NCI-H146 treated with DMSO at 0.1 percent for 48 hours (cell line): ENCODE results near the gene INSYN2B.

ENCODE experiments used
- DNase-seq: peaks from one replicate; lab custom pipeline; 2025; ENCODE audit not compliant: unreplicated experiment; lab: John Stamatoyannopoulos, UW

The INSYN2B gene

DNA sequence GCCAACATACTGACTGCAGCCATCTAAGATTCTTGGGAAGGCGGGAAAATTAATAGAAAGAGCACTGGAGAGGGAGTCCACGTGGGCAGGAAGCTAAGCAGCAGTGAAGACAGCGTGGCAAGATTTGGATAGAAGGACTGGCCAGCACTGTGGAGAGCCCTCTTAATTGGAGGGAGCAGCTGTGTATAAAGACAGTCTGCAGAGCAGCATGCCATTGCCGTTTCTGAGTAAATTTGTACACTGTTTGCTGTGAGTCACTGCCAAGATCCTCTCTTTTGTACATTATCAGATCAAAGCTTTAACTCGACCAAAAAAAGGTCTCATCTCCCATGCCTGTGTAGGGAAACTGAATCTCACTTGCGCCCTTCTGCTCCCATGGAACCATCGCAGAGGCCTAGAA lies 45.3 kb downstream of the INSYN2B start:
- DNase-seq: no peak

DNA sequence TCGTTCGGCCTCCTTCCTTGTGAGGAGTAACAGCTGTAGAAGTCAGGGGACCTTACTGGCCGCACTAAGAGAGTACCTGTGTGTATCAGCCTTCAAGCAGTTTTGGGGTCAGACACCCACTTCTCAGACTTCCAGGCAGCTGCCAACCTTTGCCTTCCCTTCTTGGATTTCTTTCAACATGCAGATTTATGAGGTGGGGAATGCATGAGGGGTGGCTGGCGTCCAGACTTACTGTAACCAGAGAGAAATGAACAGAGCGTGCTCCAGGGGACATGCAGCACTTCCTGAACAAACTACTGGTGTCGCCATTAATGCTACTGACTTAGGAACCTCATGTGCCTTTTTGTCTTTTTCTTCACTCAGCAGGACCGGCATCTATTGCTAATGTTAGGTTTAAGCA lies 46.7 kb downstream of the INSYN2B start:
- DNase-seq: no peak

DNA sequence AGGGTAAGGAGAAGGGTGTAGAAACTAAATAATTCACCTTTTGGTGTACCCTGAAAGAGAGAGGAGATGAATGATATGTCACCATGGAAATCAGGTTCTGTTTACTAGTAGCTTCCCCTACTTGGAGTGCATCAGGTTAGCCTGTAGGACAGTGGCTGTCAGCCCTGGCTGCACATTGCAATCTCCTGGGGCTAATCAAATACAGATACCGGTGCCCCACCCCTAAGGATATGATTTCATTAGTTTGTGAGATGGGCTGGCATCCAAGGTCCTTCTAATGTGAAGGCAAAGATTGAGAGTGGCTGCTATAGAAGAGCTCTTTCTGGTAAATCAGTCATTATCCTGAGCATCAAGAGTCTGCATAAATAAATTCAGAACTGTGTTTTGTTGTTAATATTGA lies 47.2 kb downstream of the INSYN2B start:
- DNase-seq: no peak

DNA sequence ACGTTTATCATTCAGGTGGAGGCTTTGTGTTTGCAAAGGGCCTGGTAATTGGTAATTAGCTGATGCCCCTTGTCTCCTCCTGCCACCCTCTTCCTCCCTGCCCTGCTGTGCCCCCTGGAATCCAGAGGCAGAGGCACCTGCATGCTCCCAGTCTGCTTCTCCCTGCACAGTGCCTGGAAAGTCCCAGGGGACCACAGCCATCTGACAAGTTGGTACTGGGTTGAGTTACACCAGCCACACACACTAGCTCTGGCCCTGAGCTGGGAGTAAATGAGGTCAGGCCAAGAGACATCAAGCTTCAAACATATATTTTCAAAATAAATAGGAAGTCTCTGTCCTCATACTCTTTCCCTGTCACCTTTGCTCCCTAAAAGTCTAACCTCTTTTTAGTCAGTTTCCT lies 56.3 kb downstream of the INSYN2B start:
- no peak for DNase-seq

DNA sequence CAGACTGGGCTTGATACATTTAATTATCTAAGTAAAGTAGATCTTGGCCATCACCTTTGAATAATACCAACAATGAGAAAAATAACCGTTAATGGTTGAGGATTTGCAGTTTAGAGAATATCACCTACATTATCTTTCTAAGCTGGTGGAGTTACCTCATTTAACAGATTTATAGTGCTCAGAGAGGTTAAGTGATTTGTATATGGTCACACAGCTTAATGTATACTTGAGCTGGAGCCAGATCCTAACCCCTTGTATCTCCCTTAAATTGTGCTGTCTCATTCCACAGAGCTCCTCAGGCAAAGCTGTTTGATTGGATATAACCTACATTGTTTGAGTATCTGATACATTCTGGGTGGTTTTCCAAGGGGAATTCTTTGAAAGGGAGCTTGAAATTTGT lies 57.8 kb downstream of the INSYN2B start:
- DNase-seq: no peak

DNA sequence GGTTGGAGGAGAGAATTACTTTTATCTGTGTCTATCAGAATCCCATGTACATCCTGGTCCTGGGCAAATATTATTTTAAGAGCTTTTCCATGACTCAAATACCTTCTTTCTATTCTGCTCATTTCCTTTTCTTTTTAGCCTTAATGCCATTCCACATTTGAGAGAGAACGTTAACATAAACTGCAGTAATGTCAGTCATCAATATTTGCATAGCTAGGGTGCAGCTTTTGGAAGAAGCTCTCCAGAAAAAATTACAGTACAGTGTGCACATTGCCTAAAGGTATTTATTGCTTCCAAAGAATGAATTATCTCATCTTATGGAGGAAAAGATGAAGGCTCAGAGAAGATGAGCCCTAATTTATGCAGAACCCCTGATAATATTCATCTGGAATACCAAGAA lies 58.3 kb downstream of the INSYN2B start:
- DNase-seq: no peak

DNA sequence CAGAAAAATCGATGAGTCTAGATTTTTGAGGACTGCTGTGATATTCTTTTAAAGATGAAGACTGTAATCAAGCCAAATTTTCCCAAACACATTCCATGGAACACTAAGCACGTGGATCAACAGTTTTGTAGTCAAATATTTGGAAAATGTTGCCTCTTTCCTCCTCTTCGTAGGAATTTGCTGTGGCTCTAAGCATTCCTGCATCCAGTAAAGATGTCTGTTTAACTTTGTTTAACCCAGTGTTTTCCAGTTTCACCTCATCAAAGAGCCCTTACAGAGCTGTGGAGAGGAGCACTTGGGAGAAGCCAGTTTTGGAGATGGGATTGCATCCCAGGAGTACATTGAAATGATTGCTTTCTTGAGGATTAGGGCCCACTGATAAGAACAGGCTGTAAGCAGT lies 58.9 kb downstream of the INSYN2B start:
- DNase-seq: no peak

DNA sequence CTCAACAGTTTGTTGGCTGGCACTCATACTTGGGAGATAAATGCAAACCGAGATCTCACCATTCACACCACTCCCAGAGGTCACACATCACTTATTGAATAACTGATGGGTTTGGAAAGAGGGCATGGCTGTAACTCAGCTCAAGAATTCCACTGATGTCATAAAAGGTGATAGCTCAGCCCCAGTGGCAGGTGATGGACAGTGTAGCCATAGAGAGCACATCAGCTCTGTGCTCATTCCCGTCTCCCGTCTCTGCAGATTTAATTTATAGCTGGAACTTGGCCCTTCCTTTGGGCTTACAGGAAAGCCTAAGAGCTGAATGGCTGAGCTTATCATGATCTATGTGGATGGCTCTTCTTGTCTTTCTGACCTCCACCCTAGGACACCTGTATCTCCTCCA lies 59.8 kb downstream of the INSYN2B start:
- DNase-seq: no peak

DNA sequence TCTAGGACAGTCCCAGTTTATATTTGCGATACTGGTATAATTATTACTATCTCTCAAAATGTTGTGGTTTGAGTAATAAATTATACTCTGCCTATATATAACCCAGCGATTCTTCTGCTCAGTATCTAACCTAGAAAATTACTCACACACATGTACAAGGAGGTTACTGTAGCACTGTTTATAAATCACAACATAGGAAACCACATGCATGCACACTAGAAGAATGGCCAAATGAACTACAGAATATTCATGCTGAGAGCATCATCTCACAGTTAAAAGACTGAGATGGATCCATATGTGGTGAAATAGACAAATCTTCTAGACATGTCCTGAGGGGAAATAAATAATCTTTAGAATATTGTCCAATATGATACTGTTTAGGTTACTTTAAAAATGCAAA lies 62.1 kb downstream of the INSYN2B start:
- no peak for DNase-seq

DNA sequence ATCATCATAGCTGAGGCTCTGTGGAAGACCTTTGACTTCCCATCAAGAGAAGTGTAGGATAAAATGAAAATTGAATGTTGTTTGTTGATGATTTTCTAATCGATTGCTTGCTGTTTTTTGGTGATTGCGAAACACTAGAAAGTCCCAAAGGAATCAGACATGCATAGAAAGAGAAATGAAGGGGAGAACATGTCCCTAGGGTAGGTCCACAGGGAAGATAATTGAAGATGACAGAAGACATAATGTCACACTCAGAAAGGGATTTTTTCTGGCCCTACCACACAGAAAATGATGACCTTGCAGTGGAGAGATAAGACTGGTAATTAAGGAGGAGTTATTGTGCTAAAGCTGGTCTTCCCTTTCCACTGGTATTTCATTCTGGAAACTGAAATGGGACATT lies 62.8 kb downstream of the INSYN2B start:
- DNase-seq: no peak

DNA sequence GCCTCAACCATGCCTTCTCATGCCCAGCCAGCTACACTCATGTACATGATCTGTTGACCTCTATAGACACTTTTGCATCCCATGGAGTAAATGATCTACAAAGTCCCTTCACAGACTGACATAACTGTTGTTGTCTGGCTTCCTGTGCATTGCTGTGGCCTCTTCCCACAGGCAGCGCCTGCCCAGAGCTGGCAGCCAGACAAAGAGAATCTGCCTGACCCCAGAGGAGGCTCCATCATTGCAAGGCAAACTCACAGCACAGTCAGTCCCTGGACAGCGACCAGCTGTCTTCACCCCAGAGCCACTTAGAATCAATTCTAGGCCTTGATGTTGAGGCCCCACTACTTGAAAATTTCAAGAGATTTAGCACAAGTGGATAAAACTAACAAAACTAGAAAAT lies 65.5 kb downstream of the INSYN2B start:
- no peak for DNase-seq

DNA sequence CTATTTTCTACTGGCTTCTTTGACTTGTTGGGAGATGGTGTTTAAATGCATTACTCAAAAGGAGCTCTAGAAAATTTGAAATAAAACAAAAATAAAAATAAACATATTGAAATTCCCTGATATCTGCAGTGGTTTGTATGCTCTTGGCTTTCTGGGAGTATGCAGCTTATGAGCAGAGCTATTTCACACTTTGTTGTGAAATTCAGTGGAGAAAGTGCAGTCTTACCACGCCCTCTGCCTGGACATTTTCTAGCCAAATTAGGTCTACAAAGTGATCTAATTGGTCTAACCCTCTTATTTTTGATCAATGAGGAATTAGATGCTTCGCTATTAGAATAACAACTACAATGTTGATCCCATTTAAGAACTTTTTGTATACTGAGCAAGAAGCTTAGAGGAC lies 66.8 kb downstream of the INSYN2B start:
- DNase-seq: no peak

DNA sequence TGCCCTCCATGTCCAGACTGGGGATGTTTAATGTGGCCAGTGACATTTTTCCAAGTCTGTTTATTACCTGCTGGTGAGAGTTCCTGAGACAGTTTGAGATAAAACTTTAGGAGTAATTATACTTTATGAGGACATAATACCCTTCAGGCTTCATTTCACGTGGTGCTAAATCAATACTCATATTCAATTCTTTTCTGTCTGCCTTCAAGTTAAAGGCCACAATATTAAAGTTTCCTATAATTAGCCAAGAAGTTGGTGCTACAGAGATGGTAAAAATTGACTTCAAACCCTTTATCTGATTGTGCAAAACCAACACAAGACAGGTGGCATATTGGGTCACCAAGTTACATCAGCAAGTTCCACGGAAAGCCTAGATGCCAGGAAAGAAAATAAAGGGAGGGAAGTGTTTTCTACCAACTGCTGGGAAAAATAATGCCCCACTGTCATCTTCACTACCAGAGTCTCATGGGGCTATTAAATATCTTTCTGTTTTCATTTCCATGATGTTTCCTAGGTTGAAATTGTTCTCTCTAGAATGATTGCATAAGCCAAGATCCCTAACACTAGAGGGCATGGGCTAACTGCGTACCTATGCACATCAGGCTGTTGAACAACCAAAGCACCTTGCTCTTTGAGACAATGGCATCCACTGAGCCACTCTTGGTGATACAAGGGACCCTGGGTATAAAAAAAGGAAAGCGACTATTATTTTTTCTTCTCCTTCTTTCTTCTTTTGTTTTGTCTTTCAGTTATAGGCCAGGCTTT lies 68.7 kb downstream of the INSYN2B start:
- no peak for DNase-seq

DNA sequence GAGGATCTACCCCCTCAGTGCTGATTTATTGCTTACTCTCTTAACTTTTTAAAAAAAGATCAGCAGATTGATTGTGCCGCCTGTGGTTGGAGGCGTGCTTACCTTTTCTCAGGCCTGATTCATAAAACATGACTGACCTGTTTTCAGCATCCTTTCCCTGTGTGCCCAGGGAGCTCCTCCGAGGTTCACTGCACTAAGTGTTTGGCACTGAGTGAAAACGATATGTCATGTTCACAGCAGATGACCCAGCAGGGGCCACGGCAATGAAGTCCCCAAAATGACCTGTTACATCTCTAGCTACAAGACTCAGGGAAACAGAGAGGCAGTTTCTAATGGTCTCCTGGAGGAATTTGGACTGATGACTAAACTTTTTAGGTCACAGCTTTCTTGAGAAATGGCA lies 69.9 kb downstream of the INSYN2B start:
- DNase-seq: no peak

DNA sequence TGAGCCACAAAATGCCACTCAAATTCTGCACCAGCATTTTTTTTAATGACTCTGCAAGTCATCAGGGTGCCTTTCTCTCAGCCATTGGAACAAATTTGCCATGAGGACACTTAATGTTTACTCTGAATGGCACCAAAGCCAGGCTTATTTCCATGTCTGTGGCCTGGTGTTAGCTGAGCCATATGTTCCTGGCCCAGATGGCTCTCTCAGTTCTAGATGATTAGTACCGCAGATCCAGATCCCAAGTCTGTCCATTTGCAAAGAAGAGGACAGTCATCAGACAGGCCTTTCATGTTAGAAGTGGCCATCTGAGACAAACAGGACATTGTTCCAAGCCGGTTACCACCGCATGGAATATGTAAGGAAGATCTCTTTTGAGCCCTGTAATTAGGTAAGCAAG lies 70.3 kb downstream of the INSYN2B start:
- no peak for DNase-seq

DNA sequence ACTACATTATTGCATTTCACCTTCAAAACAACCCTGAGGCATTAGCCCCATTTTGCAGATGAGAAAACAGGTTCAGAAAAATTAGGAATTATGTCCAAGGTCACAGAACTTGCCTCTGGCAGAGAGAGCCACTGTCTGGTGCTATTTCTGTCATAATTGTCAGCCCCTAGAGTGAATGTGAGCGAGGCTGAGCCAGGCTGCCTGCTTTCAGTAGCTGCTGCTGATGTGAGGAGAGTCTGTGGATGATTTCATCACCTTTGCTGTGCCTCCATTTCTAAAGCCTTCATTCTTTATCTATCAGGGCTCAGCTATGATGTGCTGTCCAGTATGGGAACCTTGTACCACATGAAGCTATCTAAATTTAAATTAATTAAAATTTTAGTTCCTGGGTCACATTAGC lies 71.4 kb downstream of the INSYN2B start:
- no peak for DNase-seq

DNA sequence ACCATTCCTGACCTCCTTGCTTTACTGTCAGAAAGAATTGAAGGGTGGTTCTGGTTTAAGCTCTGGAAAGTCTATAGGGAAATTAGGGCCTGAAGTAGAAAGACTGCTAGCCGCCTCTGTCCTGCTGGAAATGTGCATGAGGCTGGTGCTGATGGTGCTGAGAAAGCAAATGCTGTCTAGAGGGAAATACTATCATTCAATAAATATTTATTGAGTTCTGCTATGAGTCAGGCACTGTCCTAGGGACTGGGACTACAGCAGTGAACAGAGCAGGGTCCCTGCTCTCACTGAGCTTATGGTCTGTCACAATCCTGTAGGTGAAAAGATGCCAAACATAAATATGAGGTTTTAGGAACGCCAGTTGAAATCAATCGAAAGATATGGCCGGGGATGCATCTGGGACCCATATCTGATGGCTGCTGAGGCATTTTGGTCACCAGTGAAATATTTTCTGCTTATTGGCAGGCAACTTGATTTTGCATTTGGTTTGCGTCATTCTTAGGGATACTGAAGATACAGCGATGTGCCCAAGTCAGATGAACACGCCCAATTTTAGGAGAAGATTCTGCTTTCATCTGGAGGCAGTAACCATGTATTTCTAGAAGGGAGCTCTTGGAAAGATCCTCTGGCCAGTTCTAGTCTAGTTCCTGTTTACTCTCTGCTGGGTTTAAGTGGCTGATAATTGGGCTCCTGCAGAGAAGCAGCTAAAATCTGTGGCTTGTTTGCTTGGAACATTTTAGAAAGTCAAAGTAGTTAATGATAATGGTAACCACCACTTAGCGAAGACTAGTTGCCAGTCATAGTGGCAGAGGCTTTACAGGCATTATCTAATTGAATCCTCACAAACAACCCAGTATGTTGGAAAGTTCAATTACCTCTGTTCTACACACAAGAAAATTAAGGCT lies 73.3 kb downstream of the INSYN2B start:
- DNase-seq: no peak

DNA sequence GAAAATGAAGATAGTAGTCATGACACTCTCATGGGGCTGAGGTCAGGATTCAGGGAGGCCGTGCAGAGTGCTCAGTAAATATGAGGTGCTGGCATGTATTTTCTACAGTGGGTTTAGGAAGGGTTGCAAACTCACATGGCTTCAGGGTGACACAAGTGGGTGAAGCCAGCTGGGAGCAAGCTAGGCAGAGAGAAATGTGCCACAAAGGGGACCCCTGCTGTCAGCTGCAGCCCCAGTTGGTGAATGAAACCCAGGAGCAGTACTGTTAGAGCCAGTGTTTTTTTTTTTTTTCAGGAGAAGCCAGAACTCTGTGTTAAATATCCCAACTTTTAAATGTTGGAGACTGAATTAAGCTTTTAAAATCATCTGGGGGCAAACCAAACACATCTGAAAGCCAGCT lies 75.3 kb downstream of the INSYN2B start:
- DNase-seq: no peak

DNA sequence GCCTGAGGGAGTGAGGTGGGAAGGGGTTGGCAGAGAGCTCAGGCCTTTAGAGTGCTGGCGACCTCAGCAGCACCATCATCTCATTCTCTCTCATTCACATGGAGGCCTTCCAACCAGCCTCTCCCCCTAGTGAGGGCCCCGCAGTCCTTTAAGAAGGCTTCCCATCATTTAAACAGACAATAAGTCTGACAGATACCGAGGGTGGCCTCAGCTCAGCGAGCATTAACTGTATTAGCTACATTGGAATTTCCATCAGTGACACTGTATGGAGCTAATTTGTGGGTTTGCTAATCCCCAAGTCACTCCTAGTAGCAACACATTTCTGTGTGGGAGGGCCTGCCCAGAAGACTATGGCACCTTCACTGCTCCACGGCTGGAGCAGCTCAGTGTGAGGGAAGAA lies 75.8 kb downstream of the INSYN2B start:
- DNase-seq: no peak

DNA sequence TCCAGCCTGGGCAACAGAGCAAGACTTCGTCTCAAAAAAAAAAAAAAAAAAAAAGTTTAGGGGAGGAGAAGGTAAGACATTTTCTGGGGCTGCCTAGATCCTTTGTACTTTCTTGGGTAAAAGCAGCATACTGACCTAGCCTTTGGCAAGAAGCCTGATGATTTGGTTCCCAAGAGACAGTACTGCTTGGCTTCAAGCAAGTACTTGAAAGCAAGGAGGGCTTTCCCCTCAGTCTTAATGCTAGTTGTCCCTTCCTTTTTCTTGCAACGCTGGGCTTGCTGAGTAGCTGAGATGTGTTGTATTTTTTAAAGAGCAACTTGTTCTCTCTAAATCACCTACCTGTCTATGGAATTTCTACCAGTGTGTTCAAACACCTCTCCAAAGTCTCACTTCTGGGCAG lies 76.2 kb downstream of the INSYN2B start:
- DNase-seq: no peak

DNA sequence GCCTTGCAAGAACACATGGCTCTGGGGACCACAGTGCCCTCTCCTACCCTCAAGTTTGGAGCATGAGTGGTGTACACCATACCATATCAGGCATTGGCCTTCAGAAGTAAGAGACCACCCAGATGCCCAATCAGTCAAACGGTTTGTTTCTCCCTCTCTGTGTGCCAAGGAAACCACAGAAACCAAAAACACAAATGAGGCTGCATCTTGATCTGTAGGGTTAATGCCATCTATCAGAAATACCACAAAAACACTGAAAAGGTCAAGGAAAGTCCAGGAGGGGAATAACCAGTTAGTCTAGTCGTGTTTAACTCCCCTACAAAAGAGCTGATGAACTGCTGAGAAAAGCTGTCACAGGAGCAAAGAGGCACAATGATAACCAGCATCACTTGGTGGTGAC lies 78.4 kb downstream of the INSYN2B start:
- no peak for DNase-seq

DNA sequence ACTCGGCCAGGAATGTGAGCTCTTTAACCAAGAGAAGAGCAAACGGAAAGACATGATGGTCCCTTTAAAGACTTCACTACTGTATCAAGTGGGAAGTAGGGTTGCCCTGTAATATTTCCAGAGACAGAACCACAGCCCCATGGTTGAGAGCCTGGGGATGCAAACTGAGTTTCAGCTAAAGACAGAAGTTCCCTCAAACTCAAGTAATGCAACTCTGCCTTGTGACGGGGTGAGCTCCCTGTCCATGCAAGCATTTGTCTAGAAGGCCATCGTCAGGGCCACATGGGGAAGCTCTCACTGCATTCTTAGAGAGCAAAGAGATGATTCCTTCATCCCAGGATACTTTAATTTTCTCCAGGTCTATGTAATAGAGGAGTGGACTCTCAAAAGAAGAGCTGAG lies 82.8 kb downstream of the INSYN2B start:
- DNase-seq: no peak

DNA sequence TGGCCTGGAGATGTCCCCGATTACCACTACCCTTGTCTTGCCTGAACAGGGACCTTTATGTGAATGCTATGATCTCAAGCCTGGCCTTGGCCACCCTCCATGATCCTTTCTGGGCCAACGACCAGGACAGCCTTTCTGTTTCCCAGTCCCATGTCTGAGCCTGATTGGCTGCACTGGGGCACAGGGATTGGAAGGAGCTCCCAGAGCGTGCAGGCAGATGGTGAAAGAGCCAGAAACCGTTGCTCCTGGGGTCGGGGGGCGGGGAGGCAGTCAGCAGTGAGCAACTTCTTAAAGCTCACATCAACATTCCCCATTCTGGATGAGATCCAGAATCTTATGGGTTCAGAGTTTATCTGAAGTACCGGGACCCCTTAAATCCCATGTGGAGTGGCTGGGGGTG lies 84.4 kb downstream of the INSYN2B start:
- DNase-seq: no peak
